Natural killer cell (primary cell): Measurements from ENCODE around the gene PUM1. TPM values are rescaled to one million over a fixed set of nuclear protein-coding genes. Genes with fewer than 3 reads are reported as not detected.
"Not testable (repeated sequence)": the region's sequence is repeated elsewhere in the genome, so short reads cannot be mapped to it uniquely, and the experiment has no call there.

Experiments used
- ATAC-seq, 3 donors: fragments of 150-1000 bp in 2 of 3; fragments of 200-7000 bp in 1 of 3; cut with Tn5 transposase; 1 replicate in 1 of 3; 2 replicates in 2 of 3; pipeline ENCODE4 v1.10.0; 2021; ENCODE audit warnings: mild to moderate bottlenecking in 2 of 3, moderate library complexity in 2 of 3
- DNase-seq, 2 donors: peaks; one replicate each; pipeline versions ENCODE4 v3.0.0 to v3.0.0-alpha.2; 2013 to 2021; ENCODE audit warnings: mixed read lengths in 1 of 2
- H3K27ac ChIP-seq: one replicate; pipeline ENCODE4 v1.5.1; 2013; ENCODE audit warnings: mild to moderate bottlenecking, low read length
- H3K27me3 ChIP-seq: one replicate; pipeline ENCODE4 v1.6.1; 2013; ENCODE audit warnings: low read length; ENCODE audit not compliant: control insufficient read depth, insufficient read depth
- H3K36me3 ChIP-seq: one replicate; pipeline ENCODE4 v1.6.1; 2013; ENCODE audit warnings: low read length; ENCODE audit not compliant: control insufficient read depth, insufficient read depth
- H3K4me1 ChIP-seq: one replicate; pipeline ENCODE4 v1.6.1; 2013; ENCODE audit warnings: low read length; ENCODE audit not compliant: control insufficient read depth, insufficient read depth
- H3K4me3 ChIP-seq: one replicate; pipeline ENCODE4 v1.5.1; 2013; ENCODE audit warnings: low read length
- H3K9me3 ChIP-seq: one replicate; pipeline ENCODE4 v1.6.1; 2013; ENCODE audit warnings: low read length; ENCODE audit not compliant: control insufficient read depth, insufficient read depth
- H3K27ac Mint-ChIP-seq, 2 donors: one replicate each; pipeline ENCODE4 v1.8.0; 2022; ENCODE audit warnings: mild to moderate bottlenecking in 2 of 2, mixed read lengths in 2 of 2, moderate library complexity in 1 of 2
- H3K27me3 Mint-ChIP-seq, 2 donors: one replicate each; pipeline ENCODE4 v1.8.0; 2022; ENCODE audit warnings: low read depth in 2 of 2, mixed read lengths in 2 of 2
- H3K36me3 Mint-ChIP-seq: one replicate; pipeline ENCODE4 v1.8.0; 2022; ENCODE audit warnings: mixed read lengths
- H3K4me1 Mint-ChIP-seq, 2 donors: one replicate each; pipeline ENCODE4 v1.8.0; 2022; ENCODE audit warnings: mixed read lengths in 2 of 2
- H3K4me3 Mint-ChIP-seq: one replicate; pipeline ENCODE4 v1.8.0; 2022; ENCODE audit warnings: mild to moderate bottlenecking, moderate library complexity, mixed read lengths
- H3K9me3 Mint-ChIP-seq, 2 donors: one replicate each; pipeline ENCODE4 v1.8.0; 2022; ENCODE audit warnings: mixed read lengths in 2 of 2
- WGBS: methylation state at CpG from one replicate; pipeline ENCODE4 v1.1.7; 2013; ENCODE audit warnings: missing lambda C conversion rate; ENCODE audit not compliant: insufficient coverage; 5-methylcytosine and 5-hydroxymethylcytosine counted together
- intact Hi-C: fragments of 100-400 bp; cut with micrococcal nuclease; formaldehyde crosslinking; loops from one replicate; pipeline ENCODE4 v1.14.2; 2022
- total RNA-seq, 4 donors: library from RNA; stranded (reverse); fragments of 120-200 nt in 1 of 4; gene quantifications; one replicate each; pipeline versions ENCODE4 v1.2.3 to v1.2.4, GENCODE V29; 2013 to 2022
- TF ChIP-seq, protein P1 (sequence below): fragments of 200-600 bp; IDR thresholded peaks from one replicate; pipeline ENCODE4 v1.8.0; 2022; ENCODE audit warnings: antibody characterized with exemption

The PUM1 gene
- total RNA-seq, 3 donors from 2014 or later (not counting 1 experiment from before 2014, with no cell fraction given) = 193 to 209 (median 202) TPM

DNA sequence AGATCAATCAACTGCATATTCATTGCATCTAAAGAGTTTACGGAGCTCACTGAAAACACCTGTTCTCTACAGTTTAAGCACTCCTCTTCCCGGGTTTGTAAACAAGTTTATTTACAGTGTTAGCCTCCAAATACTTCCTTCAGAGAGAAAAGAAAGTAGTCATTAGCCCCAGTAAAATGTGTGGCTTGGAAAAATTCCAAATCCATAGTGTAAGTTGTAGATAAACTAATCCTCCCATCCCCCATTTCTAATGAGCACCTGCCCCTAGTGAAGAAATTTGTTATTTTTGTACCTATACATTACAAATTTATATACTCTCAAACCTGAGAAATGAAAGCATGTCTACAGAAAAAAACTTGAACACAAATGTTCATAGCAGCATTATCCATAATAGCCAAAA lies 21.9 kb downstream of the PUM1 start:
- TF ChIP-seq, protein P1, sequence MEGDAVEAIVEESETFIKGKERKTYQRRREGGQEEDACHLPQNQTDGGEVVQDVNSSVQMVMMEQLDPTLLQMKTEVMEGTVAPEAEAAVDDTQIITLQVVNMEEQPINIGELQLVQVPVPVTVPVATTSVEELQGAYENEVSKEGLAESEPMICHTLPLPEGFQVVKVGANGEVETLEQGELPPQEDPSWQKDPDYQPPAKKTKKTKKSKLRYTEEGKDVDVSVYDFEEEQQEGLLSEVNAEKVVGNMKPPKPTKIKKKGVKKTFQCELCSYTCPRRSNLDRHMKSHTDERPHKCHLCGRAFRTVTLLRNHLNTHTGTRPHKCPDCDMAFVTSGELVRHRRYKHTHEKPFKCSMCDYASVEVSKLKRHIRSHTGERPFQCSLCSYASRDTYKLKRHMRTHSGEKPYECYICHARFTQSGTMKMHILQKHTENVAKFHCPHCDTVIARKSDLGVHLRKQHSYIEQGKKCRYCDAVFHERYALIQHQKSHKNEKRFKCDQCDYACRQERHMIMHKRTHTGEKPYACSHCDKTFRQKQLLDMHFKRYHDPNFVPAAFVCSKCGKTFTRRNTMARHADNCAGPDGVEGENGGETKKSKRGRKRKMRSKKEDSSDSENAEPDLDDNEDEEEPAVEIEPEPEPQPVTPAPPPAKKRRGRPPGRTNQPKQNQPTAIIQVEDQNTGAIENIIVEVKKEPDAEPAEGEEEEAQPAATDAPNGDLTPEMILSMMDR = no peak
- Histone ChIP-seq H3K27ac (no peak overlapping the region), H3K27me3 (no peaks in the 10 kb centered on the region), H3K4me3 (no peak overlapping the region), H3K36me3 (peaks cover 9% of the 10 kb centered on the region), H3K9me3 (no peaks in the 10 kb centered on the region), H3K4me1 (peaks cover 9% of the 10 kb centered on the region)
- no peaks in the 10 kb centered on the region for H3K9me3 Mint-ChIP-seq
- DNase-seq (no peak), ATAC-seq (no peak)
- intact Hi-C loops = no loop called here
- H3K27me3 Mint-ChIP-seq = no peaks in the 10 kb centered on the region
- no peak overlapping the region for H3K4me3 Mint-ChIP-seq
- 100% methylated on average over 1 of the region's 2 CpGs for WGBS
- H3K27ac Mint-ChIP-seq = no peak overlapping the region
- no peaks in the 10 kb centered on the region for H3K36me3 Mint-ChIP-seq
- peaks cover 42 to 57% of the 10 kb centered on the region in 2 donors for H3K4me1 Mint-ChIP-seq

DNA sequence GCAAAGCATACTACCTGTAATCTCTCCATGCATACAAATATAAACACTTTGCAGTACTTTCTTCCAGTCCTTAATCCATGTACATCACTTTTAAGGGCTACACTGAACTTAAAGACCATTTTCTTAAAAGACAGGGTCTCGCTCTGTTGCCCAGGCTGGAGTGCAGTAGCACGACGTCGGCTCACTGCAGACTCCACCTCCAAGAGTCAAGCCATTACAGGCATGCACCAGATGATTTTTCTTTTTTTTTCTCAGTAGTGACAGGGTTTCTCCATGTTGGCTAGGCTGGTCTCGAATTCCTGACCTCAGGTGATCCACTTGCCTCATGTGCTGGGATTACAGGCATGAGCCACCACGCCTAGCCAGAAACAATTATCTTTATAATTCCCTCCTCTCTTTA lies 22.9 kb downstream of the PUM1 start:
- no peak overlapping the region for H3K27ac Mint-ChIP-seq

GRCh38 chr1:31041529-31041928 lies 24.0 kb downstream of the PUM1 start:
- Histone ChIP-seq H3K4me1 (peaks cover 6% of the 10 kb centered on the region), H3K27me3 (no peaks in the 10 kb centered on the region), H3K4me3 (no peak overlapping the region), H3K9me3 (no peaks in the 10 kb centered on the region), H3K36me3 (peaks cover 10% of the 10 kb centered on the region), H3K27ac (no peak overlapping the region)
- TF ChIP-seq, protein P1 = no peak
- H3K27me3 Mint-ChIP-seq = no peaks in the 10 kb centered on the region
- H3K9me3 Mint-ChIP-seq = no peaks in the 10 kb centered on the region
- peaks cover 52 to 63% of the 10 kb centered on the region in 2 donors for H3K4me1 Mint-ChIP-seq
- ATAC-seq = no peak
- no peaks in the 10 kb centered on the region for H3K36me3 Mint-ChIP-seq
- no peak overlapping the region for H3K4me3 Mint-ChIP-seq
- no peak for DNase-seq
- peak overlapping the region; percentile 36 to 45 for H3K27ac Mint-ChIP-seq
- intact Hi-C loops = no loop called here

More for the DNA sequence above, 22.9 kb downstream of the PUM1 start:
- Histone ChIP-seq H3K9me3 (no peaks in the 10 kb centered on the region), H3K4me1 (peaks cover 9% of the 10 kb centered on the region), H3K27ac (no peak overlapping the region), H3K36me3 (peaks cover 9% of the 10 kb centered on the region), H3K4me3 (no peak overlapping the region), H3K27me3 (no peaks in the 10 kb centered on the region)
- no peak for DNase-seq
- no peaks in the 10 kb centered on the region for H3K27me3 Mint-ChIP-seq
- H3K36me3 Mint-ChIP-seq = no peaks in the 10 kb centered on the region
- no peak overlapping the region for H3K4me3 Mint-ChIP-seq
- 95% methylated on average over 6 of the region's 6 CpGs for WGBS
- no peaks in the 10 kb centered on the region for H3K9me3 Mint-ChIP-seq
- ATAC-seq = no peak
- H3K4me1 Mint-ChIP-seq = peaks cover 52 to 61% of the 10 kb centered on the region in 2 donors
- intact Hi-C loops = no loop called here
- TF ChIP-seq, protein P1 = no peak

DNA sequence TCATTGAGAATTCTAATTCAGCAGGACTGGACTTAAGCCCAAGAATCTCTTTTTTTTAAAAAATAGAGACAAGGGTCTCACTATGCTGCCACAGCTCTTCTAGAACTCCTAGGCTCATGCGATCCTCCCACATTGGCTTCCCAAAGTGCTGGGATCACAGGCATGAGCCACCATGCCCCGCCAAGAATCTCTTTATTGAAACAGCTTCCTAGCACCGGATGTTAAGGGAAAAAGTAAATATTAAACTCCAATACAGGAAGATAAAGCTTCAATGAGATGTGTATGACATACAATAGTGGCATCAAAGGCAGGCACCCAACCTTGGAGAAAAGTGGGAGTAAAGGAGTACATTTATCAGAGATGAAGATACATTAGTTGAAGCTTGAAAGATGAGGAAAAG lies 25.5 kb downstream of the PUM1 start:
- intact Hi-C loops = no loop called here
- H3K27me3 ChIP-seq = no peaks in the 10 kb centered on the region
- TF ChIP-seq, protein P1 = no peak
- DNase-seq (no peak), ATAC-seq (no peak)
- peaks cover 10% of the 10 kb centered on the region for H3K4me1 ChIP-seq
- peaks cover 56 to 71% of the 10 kb centered on the region in 2 donors for H3K4me1 Mint-ChIP-seq
- H3K27me3 Mint-ChIP-seq = no peaks in the 10 kb centered on the region
- peak overlapping the region in 1 of 2 donors; percentile 19 for H3K27ac Mint-ChIP-seq
- no peaks in the 10 kb centered on the region for H3K9me3 ChIP-seq
- H3K27ac ChIP-seq = no peak overlapping the region
- no peak overlapping the region for H3K4me3 ChIP-seq
- no peaks in the 10 kb centered on the region for H3K9me3 Mint-ChIP-seq
- H3K36me3 ChIP-seq = peaks cover 14% of the 10 kb centered on the region
- H3K36me3 Mint-ChIP-seq = no peaks in the 10 kb centered on the region
- H3K4me3 Mint-ChIP-seq = no peak overlapping the region
- 100% methylated on average over 1 of the region's 3 CpGs for WGBS

GRCh38 chr1:31038935-31039334 lies 26.6 kb downstream of the PUM1 start:
- H3K27me3 Mint-ChIP-seq, H3K4me1 ChIP-seq, H3K27me3 ChIP-seq, H3K27ac ChIP-seq, DNase-seq, H3K36me3 Mint-ChIP-seq, H3K4me3 Mint-ChIP-seq, H3K9me3 ChIP-seq, H3K9me3 Mint-ChIP-seq, H3K4me3 ChIP-seq, intact Hi-C loops: not testable (repeated sequence)
- Mint-ChIP-seq H3K27ac (peak overlapping the region in 1 of 2 donors; percentile 27), H3K4me1 (peaks cover 66 to 81% of the 10 kb centered on the region in 2 donors)
- peaks cover 13% of the 10 kb centered on the region for H3K36me3 ChIP-seq
- ATAC-seq = peak in 2 of 3 donors; percentile 29 to 40
- WGBS = 70% methylated on average over 5 of the region's 5 CpGs
